BE2C (cell line): ENCODE results near the gene SOX2.
"Not testable (repeated sequence)": the region's sequence is repeated elsewhere in the genome, so short reads cannot be mapped to it uniquely, and the experiment has no call there.

Experiments used
- DNase-seq: peaks from one replicate; pipeline ENCODE4 v3.0.0-alpha.2; 2020
- H3K27me3 ChIP-seq: fragments of 250-450 bp; sonication (Bioruptor Pico); 2 replicates; pipeline ENCODE4 v1.5.1; 2020; ENCODE audit warnings: mild to moderate bottlenecking
- H3K36me3 ChIP-seq: fragments of 250-450 bp; sonication (Bioruptor Pico); 2 replicates; pipeline ENCODE4 v1.5.1; 2020; ENCODE audit warnings: mild to moderate bottlenecking
- H3K4me1 ChIP-seq: fragments of 250-450 bp; sonication (Bioruptor Pico); 2 replicates; pipeline ENCODE4 v1.5.1; 2020
- H3K4me3 ChIP-seq: 2 replicates; pipeline ENCODE4 v1.5.1; 2011; ENCODE audit warnings: low read depth, low read length
- H3K9me3 ChIP-seq: fragments of 250-450 bp; sonication (Bioruptor Pico); 2 replicates; pipeline ENCODE4 v1.5.1; 2020
- CTCF ChIP-seq: IDR thresholded peaks from 2 replicates; pipeline ENCODE4 v1.5.1; 2012; ENCODE audit warnings: mild to moderate bottlenecking, low read depth, low read length

SOX2 gene

GRCh38 chr3:181757694-181758306 is 46.1 kb downstream of the SOX2 start:
- Histone ChIP-seq H3K4me1 (no peaks in the 10 kb centered on the region; the same call in 1 of the 2 replicates), H3K9me3 (no peaks in the 10 kb centered on the region), H3K4me3 (no peak overlapping the region), H3K36me3 (no peaks in the 10 kb centered on the region), H3K27me3 (no peaks in the 10 kb centered on the region)
- TF ChIP-seq CTCF: no peak
- DNase-seq: no peak

- H3K4me3 ChIP-seq: no peak overlapping the region
- no peaks in the 10 kb centered on the region for H3K9me3 ChIP-seq
- TF ChIP-seq CTCF: no peak
- DNase-seq: no peak
- H3K27me3 ChIP-seq: no peaks in the 10 kb centered on the region
- H3K4me1 ChIP-seq: no peaks in the 10 kb centered on the region; the same call in 1 of the 2 replicates
- H3K36me3 ChIP-seq: no peaks in the 10 kb centered on the region
Observed at GRCh38 chr3:181761906-181762305, 50.2 kb downstream of the SOX2 start.

- not testable (repeated sequence) for DNase-seq, H3K9me3 ChIP-seq, H3K4me1 ChIP-seq, H3K27me3 ChIP-seq, H3K36me3 ChIP-seq, H3K4me3 ChIP-seq
Observed at GRCh38 chr3:181764033-181764432, 52.3 kb downstream of the SOX2 start.
